Liver (tissue), 3 donors: ENCODE results near the gene USP35.
"Not testable (repeated sequence)": the region's sequence is repeated elsewhere in the genome, so short reads cannot be mapped to it uniquely, and the experiment has no call there.

Experiments used
- CTCF ChIP-seq: fragments of 150-350 bp; IDR thresholded peaks from 2 replicates; pipeline ENCODE4 v1.5.1; 2017; ENCODE audit warnings: improper control_type of control experiment, low read depth, low read length; ENCODE audit not compliant: missing input control
- EGR1 ChIP-seq, 2 donors: IDR thresholded peaks; 2 replicates each; pipeline ENCODE4 v1.6.1; 2016 to 2018; ENCODE audit warnings: antibody characterized with exemption in 2 of 2, low read depth in 2 of 2
- GABPA ChIP-seq, 2 donors: IDR thresholded peaks in 1 of 2; conservative IDR thresholded peaks in 1 of 2; 2 replicates each; pipeline ENCODE4 v1.6.1; 2016; ENCODE audit warnings: antibody characterized with exemption in 2 of 2, mild to moderate bottlenecking in 1 of 2, moderate library complexity in 1 of 2
- HNF4G ChIP-seq: IDR thresholded peaks from 2 replicates; pipeline ENCODE4 v1.6.1; 2016; ENCODE audit warnings: antibody characterized with exemption
- RAD21 ChIP-seq, 2 donors: IDR thresholded peaks; 2 replicates each; pipeline ENCODE4 v1.6.1; 2016; ENCODE audit warnings: antibody characterized with exemption in 2 of 2, mild to moderate bottlenecking in 2 of 2
- TAF1 ChIP-seq: conservative IDR thresholded peaks from 2 replicates; pipeline ENCODE4 v1.6.1; 2016; ENCODE audit warnings: antibody characterized with exemption, mild to moderate bottlenecking
- YY1 ChIP-seq: IDR thresholded peaks from 2 replicates; pipeline ENCODE4 v1.6.1; 2016; ENCODE audit warnings: antibody characterized with exemption, mild to moderate bottlenecking
- ZBTB33 ChIP-seq: IDR thresholded peaks from 2 replicates; pipeline ENCODE4 v1.6.1; 2016; ENCODE audit warnings: antibody characterized with exemption
- TF ChIP-seq, protein P1 (sequence below): IDR thresholded peaks from 2 replicates; pipeline ENCODE4 v1.6.1; 2016; ENCODE audit warnings: antibody characterized with exemption, mild to moderate bottlenecking
- donor health status: healthy.
- donor health status: healthy.

DNA sequence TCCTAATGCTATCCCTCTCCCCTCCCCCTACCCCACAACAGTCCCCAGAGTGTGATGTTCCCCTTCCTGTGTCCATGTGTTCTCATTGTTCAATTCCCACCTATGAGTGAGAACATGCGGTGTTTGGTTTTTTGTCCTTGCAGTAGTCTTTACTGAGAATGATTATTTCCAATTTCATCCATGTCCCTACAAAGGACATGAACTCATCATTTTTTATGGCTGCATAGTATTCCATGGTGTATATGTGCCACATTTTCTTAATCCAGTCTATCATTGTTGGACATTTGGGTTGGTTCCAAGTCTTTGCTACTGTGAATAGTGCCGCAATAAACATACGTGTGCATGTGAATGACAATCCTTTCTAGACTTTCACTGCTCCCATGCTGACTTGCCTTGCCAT is 12.9 kb upstream of the USP35 start:
- TF ChIP-seq RAD21 (IDR thresholded peaks at IDR 0.05); EGR1 (IDR thresholded peaks at IDR 0.05; ENCODE audit: low read depth in 2 of 2); YY1; TAF1; CTCF; GABPA (IDR thresholded peaks at IDR 0.05 in 1 of 2, conservative IDR thresholded peaks at IDR 0.05 in 1 of 2); HNF4G; ZBTB33: not testable (repeated sequence)
- TF ChIP-seq, protein P1, sequence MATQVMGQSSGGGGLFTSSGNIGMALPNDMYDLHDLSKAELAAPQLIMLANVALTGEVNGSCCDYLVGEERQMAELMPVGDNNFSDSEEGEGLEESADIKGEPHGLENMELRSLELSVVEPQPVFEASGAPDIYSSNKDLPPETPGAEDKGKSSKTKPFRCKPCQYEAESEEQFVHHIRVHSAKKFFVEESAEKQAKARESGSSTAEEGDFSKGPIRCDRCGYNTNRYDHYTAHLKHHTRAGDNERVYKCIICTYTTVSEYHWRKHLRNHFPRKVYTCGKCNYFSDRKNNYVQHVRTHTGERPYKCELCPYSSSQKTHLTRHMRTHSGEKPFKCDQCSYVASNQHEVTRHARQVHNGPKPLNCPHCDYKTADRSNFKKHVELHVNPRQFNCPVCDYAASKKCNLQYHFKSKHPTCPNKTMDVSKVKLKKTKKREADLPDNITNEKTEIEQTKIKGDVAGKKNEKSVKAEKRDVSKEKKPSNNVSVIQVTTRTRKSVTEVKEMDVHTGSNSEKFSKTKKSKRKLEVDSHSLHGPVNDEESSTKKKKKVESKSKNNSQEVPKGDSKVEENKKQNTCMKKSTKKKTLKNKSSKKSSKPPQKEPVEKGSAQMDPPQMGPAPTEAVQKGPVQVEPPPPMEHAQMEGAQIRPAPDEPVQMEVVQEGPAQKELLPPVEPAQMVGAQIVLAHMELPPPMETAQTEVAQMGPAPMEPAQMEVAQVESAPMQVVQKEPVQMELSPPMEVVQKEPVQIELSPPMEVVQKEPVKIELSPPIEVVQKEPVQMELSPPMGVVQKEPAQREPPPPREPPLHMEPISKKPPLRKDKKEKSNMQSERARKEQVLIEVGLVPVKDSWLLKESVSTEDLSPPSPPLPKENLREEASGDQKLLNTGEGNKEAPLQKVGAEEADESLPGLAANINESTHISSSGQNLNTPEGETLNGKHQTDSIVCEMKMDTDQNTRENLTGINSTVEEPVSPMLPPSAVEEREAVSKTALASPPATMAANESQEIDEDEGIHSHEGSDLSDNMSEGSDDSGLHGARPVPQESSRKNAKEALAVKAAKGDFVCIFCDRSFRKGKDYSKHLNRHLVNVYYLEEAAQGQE, result not testable (repeated sequence)
